Activated B cell treated with CpG ODN at 0.5 μM for 24 hours (primary cell): ENCODE data around the gene NDUFA11. TPM values are rescaled to one million over a fixed set of nuclear protein-coding genes. Genes with fewer than 3 reads are reported as not detected.

Source experiments
- ATAC-seq: fragments of 200-7000 bp; cut with Tn5 transposase; one replicate; pipeline ENCODE4 v1.10.0; 2021; ENCODE audit warnings: low read depth, mild to moderate bottlenecking, moderate library complexity
- CTCF ChIA-PET: fragments of 350-600 bp; sonication (Branson Sonifier 250); formaldehyde crosslinking; loops from one replicate; lab custom pipeline; 2021; ENCODE audit warnings: antibody characterized with exemption; lab: Charles Lee
- POLR2A ChIA-PET: fragments of 350-600 bp; sonication (Branson Sonifier 250); formaldehyde crosslinking; loops from one replicate; lab custom pipeline; 2021; ENCODE audit warnings: antibody characterized with exemption; lab: Charles Lee
- DNase-seq: peaks from one replicate; pipeline ENCODE4 v3.0.0; 2022
- H3K27ac Mint-ChIP-seq: one replicate; pipeline ENCODE4 v1.8.0; 2020; ENCODE audit warnings: mixed read lengths
- H3K27me3 Mint-ChIP-seq: one replicate; pipeline ENCODE4 v1.8.0; 2021; ENCODE audit warnings: mixed read lengths
- H3K36me3 Mint-ChIP-seq: one replicate; pipeline ENCODE4 v1.8.0; 2021; ENCODE audit warnings: low read depth, mixed read lengths
- H3K4me1 Mint-ChIP-seq: one replicate; pipeline ENCODE4 v1.8.0; 2021; ENCODE audit warnings: mixed read lengths
- H3K4me3 Mint-ChIP-seq: one replicate; pipeline ENCODE4 v1.8.0; 2020; ENCODE audit warnings: mild to moderate bottlenecking, mixed read lengths
- H3K9me3 Mint-ChIP-seq: one replicate; pipeline ENCODE4 v1.8.0; 2020; ENCODE audit warnings: mixed read lengths
- intact Hi-C: fragments of 100-400 bp; cut with micrococcal nuclease; formaldehyde crosslinking; loops from one replicate; pipeline ENCODE4 v1.15.1; 2024
- total RNA-seq: library from RNA; stranded (reverse); gene quantifications from 2 replicates; pipeline ENCODE4 v1.2.3, GENCODE V29; 2022
- TF ChIP-seq, protein P1 (sequence below): fragments of 200-600 bp; IDR thresholded peaks from one replicate; pipeline ENCODE4 v1.8.0; 2022; ENCODE audit warnings: antibody characterized with exemption, mild to moderate bottlenecking

The NDUFA11 gene
- total RNA-seq, 1 donor from 2014 or later = 193 TPM

DNA sequence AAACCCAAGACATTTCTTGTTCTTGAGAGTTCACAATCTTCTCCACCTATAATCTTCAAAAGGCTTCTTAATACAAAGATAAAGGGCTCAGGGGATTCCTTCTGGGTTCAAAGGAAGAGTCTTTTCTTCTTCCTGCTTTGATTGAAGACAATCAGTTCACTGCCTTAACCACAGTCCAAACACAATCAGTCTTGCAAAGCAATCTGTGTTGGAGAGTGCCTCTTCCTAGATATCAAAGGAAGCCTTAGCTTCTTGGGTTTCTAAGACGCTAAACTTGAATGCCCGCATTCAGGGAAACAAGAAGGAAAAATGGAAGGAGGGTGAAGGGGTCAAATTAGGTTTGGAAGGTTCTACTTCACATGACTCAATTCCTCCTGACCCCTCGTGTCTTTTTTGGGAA, 47.2 kb upstream of the NDUFA11 start:
- H3K36me3 Mint-ChIP-seq = peaks cover 43% of the 10 kb centered on the region
- ATAC-seq (no peak), DNase-seq (no peak)
- H3K4me1 Mint-ChIP-seq = peaks cover 80% of the 10 kb centered on the region
- CTCF ChIA-PET = no interaction called here
- intact Hi-C loops = no loop called here
- H3K27ac Mint-ChIP-seq = no peak overlapping the region
- TF ChIP-seq, protein P1, sequence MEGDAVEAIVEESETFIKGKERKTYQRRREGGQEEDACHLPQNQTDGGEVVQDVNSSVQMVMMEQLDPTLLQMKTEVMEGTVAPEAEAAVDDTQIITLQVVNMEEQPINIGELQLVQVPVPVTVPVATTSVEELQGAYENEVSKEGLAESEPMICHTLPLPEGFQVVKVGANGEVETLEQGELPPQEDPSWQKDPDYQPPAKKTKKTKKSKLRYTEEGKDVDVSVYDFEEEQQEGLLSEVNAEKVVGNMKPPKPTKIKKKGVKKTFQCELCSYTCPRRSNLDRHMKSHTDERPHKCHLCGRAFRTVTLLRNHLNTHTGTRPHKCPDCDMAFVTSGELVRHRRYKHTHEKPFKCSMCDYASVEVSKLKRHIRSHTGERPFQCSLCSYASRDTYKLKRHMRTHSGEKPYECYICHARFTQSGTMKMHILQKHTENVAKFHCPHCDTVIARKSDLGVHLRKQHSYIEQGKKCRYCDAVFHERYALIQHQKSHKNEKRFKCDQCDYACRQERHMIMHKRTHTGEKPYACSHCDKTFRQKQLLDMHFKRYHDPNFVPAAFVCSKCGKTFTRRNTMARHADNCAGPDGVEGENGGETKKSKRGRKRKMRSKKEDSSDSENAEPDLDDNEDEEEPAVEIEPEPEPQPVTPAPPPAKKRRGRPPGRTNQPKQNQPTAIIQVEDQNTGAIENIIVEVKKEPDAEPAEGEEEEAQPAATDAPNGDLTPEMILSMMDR = no peak
- no peaks in the 10 kb centered on the region for H3K9me3 Mint-ChIP-seq
- POLR2A ChIA-PET = no interaction called here
- no peaks in the 10 kb centered on the region for H3K27me3 Mint-ChIP-seq
- H3K4me3 Mint-ChIP-seq = no peak overlapping the region

DNA sequence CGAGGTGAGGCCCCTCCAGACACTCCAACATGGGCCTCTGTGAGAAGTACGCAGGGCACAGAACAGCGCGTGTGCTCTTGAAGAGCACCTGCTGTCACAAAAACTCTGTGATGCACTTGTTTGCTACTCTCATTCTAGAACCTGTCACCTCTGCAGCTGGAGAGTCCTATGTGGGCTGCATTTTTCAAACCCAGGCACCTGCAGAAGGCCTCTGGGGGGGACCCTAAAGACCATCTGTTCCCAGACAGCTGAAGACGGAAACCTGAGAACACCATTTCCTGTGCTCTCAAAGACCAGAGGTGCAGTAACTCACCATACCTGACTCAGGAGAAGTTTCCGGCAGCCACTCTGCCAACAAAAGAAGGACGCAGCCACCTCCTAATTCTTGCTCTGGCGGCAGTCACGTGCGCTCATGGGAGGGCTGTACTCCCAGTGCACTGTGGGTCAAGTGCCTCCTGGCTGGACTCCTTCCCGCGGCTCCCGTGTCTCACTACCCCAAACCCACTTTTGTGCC, 46.3 kb upstream of the NDUFA11 start:
- ChIA-PET CTCF (no interaction called here), POLR2A (no interaction called here)
- TF ChIP-seq, protein P1 = no peak
- H3K27me3 Mint-ChIP-seq = no peaks in the 10 kb centered on the region
- intact Hi-C loops = no loop called here
- H3K27ac Mint-ChIP-seq = no peak overlapping the region
- DNase-seq (no peak), ATAC-seq (no peak)
- H3K4me3 Mint-ChIP-seq = no peak overlapping the region
- H3K4me1 Mint-ChIP-seq = peaks cover 73% of the 10 kb centered on the region
- H3K9me3 Mint-ChIP-seq = no peaks in the 10 kb centered on the region
- peaks cover 50% of the 10 kb centered on the region for H3K36me3 Mint-ChIP-seq

DNA sequence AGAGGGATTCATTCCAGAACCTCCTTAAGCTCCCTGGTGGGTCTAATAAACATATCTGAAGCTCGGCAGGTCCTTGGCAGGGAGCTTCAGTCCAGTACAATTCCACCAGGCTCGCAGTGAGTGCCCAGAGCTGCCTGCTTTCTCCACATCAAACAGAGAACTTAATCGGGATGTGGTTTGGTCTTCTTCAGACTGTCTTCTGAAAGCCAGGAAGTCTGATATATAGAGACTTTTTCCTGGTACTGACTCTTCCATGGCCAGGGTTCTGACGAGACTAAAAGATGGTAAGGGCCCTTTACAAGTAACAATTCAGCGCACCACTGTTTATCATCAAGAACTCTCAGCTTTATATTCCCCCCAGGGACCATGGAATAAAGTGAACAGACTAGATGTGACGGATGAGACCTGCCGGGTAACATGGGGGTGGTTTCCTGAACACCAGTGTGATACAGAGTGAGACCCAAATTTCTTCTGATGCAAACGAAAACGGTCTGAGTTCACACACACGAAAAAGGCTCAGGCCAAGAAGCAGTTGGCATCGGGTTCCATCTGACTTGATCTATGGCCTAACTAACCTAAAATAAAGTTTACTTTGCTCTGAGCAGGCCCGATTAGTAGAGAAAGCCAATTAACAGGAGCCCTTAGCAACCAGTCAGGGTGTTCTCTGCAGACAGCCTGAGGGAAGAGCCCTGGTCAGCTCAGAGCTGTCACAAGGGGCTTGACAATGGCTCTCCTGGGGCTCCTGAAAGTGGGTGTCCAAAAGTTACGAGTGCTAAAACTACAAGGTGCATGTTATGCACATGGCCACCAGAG, 45.4 kb upstream of the NDUFA11 start:
- no peaks in the 10 kb centered on the region for H3K27me3 Mint-ChIP-seq
- intact Hi-C loops = no loop called here
- H3K27ac Mint-ChIP-seq = no peak overlapping the region

DNA sequence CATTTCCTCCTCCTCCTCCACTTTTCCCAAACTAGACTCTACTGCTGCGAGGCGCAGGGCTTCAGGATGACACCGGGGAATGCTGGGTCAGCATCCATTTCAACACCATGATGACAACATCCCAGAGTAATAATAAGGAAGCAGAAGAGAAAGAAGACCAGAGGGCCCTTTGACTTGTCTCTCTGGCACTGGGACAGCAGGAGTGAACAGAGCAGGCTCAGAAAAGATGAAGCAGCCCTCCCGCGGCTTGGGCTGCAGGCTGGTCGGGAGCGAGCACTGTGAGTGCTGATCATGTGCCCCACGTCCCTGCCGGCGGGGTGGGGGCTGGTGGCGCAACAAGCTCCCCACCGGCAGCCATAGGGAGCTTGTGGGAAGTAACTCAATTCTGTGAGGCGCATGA, 43.8 kb upstream of the NDUFA11 start:
- Mint-ChIP-seq H3K27me3 (no peaks in the 10 kb centered on the region), H3K4me3 (no peak overlapping the region), H3K9me3 (no peaks in the 10 kb centered on the region), H3K4me1 (peaks cover 49% of the 10 kb centered on the region), H3K27ac (no peak overlapping the region), H3K36me3 (peaks cover 51% of the 10 kb centered on the region)
- TF ChIP-seq, protein P1 = no peak
- DNase-seq (no peak), ATAC-seq (no peak)
- intact Hi-C loops = no loop called here
- ChIA-PET POLR2A (no interaction called here), CTCF (interaction anchor here (1.8 kb wide), 1 partner anchor 21 kb away, joined by 7 read pairs; no protein-coding TSS in a partner anchor)

More for the DNA sequence above, 45.4 kb upstream of the NDUFA11 start:
- ChIA-PET POLR2A (no interaction called here), CTCF (interaction anchor here (1.8 kb wide), 1 partner anchor 19 kb away, joined by 7 read pairs; no protein-coding TSS in a partner anchor)
- Mint-ChIP-seq H3K36me3 (peaks cover 45% of the 10 kb centered on the region), H3K4me3 (no peak overlapping the region), H3K9me3 (no peaks in the 10 kb centered on the region), H3K4me1 (peaks cover 64% of the 10 kb centered on the region)
- DNase-seq (no peak), ATAC-seq (no peak)
- TF ChIP-seq, protein P1 = no peak

DNA sequence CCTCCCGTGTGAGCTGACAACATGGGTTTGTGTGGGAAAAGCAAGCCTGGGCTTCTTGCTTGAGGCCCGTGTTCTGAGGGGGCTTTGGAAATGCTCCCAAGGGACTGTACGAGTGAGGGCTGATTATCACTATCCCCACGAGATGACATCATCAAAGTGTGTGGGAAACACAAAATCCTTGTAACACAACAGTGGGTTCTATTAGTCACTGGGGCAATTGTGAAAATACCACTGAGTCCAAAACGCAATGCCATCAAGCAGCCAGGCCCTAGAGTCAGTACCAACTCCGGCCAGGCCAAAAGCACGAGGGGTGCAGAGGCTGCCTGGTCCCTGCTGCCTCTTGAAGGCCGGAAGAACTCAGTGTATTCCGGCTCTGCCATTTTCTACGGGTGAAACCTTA, 40.0 kb upstream of the NDUFA11 start:
- intact Hi-C loops = no loop called here
- Mint-ChIP-seq H3K4me3 (no peak overlapping the region), H3K36me3 (peaks cover 61% of the 10 kb centered on the region), H3K9me3 (no peaks in the 10 kb centered on the region), H3K27ac (no peak overlapping the region), H3K4me1 (peaks cover 12% of the 10 kb centered on the region), H3K27me3 (no peaks in the 10 kb centered on the region)
- ATAC-seq = no peak
- ChIA-PET POLR2A (no interaction called here), CTCF (no interaction called here)
- no peak for DNase-seq
- TF ChIP-seq, protein P1 = no peak
